ENCODE data around the gene BANK1. TPM values are rescaled to one million over a fixed set of nuclear protein-coding genes. Genes with fewer than 3 reads are reported as not detected.

The BANK1 gene
- total RNA-seq, 6 donors from 2014 or later = 7.6 to 29.3 (median 11.4) TPM

DNA sequence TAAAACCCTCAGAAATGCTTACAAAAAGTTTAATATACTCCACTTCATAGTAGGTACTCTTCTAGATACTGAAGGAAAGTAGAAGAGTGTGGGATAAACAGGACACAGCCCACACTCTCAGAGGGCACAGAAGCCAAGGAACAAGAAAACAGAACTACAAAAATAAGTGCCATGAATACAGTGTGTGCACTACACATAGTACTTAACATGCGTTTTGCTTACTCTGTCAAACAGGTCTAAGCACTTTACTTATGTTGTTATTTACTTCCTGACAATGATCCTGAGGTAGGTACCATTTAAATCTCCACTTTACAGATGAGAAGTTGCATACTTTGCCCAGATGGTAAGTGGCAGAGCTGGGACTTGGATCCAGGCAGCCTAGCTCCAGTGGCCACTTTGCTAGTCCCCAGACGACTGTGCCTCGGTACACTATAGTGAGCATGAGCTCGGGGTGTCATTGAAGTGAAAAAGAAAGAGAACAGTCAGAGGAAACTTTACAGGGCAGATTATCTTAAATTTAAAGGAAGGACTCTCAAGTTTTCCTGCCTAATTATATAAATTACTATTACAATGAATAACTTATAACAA is 120.3 kb downstream of the BANK1 start:
- peak in 1 of 2 donors; percentile 12 for ATAC-seq (ENCODE audit: low FRiP score in 2 of 2)
- Histone ChIP-seq H3K27ac (no peak overlapping the region), H3K4me1 (no peaks in the 10 kb centered on the region), H3K4me3 (no peak overlapping the region), H3K27me3 (no peaks in the 10 kb centered on the region), H3K9me3 (peaks cover 0 to 6% (median 0%) of the 10 kb centered on the region in 4 donors), H3K36me3 (no peaks in the 10 kb centered on the region)
- no peak for DNase-seq
- 79 to 84% methylated on average over 4 of the region's 4 CpGs for WGBS, 2 donors
- TF ChIP-seq EP300 (IDR thresholded peaks at IDR 0.05) (no peak), POLR2AphosphoS5 (IDR thresholded peaks at IDR 0.05) (no peak), POLR2A (IDR thresholded peaks at IDR 0.05) (no peak)
- TF ChIP-seq, protein P1, sequence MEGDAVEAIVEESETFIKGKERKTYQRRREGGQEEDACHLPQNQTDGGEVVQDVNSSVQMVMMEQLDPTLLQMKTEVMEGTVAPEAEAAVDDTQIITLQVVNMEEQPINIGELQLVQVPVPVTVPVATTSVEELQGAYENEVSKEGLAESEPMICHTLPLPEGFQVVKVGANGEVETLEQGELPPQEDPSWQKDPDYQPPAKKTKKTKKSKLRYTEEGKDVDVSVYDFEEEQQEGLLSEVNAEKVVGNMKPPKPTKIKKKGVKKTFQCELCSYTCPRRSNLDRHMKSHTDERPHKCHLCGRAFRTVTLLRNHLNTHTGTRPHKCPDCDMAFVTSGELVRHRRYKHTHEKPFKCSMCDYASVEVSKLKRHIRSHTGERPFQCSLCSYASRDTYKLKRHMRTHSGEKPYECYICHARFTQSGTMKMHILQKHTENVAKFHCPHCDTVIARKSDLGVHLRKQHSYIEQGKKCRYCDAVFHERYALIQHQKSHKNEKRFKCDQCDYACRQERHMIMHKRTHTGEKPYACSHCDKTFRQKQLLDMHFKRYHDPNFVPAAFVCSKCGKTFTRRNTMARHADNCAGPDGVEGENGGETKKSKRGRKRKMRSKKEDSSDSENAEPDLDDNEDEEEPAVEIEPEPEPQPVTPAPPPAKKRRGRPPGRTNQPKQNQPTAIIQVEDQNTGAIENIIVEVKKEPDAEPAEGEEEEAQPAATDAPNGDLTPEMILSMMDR (IDR thresholded peaks at IDR 0.05) = no peak

DNA sequence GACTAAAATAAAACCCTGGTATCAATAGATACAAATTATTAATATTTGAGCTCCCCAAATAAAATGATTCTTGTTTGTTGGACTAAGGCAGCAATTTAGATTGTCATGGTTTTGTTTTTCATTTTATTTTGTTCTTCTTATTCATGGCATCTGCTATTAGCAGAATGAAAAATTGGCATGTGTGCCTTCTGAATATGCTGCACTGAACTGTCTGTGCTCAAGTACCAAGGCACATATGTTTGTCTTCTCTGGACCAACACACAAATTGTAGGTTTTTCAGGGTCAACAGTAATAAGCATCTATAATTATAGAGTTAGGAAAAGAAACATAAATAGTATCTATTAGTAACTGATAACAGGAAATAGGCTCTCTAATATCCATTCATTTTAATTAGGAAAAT is 121.1 kb downstream of the BANK1 start:
- no peak overlapping the region for H3K4me3 ChIP-seq
- no peak overlapping the region for H3K27ac ChIP-seq
- H3K4me1 ChIP-seq = no peaks in the 10 kb centered on the region
- TF ChIP-seq EP300 (IDR thresholded peaks at IDR 0.05) (no peak), POLR2A (IDR thresholded peaks at IDR 0.05) (no peak), POLR2AphosphoS5 (IDR thresholded peaks at IDR 0.05) (no peak)
- TF ChIP-seq, protein P1 (IDR thresholded peaks at IDR 0.05) = no peak
- no peaks in the 10 kb centered on the region for H3K36me3 ChIP-seq
- H3K9me3 ChIP-seq = peaks cover 0 to 6% (median 0%) of the 10 kb centered on the region in 4 donors
- no peak for ATAC-seq (ENCODE audit: low FRiP score in 2 of 2)
- no peak for DNase-seq
- H3K27me3 ChIP-seq = no peaks in the 10 kb centered on the region

- Histone ChIP-seq H3K4me3 (no peak overlapping the region), H3K36me3 (no peaks in the 10 kb centered on the region), H3K9me3 (peaks cover 0 to 6% (median 0%) of the 10 kb centered on the region in 4 donors), H3K4me1 (no peaks in the 10 kb centered on the region), H3K27ac (no peak overlapping the region), H3K27me3 (no peaks in the 10 kb centered on the region)
- ATAC-seq (ENCODE audit: low FRiP score in 2 of 2) (no peak), DNase-seq (no peak)
- TF ChIP-seq POLR2A (IDR thresholded peaks at IDR 0.05) (no peak), POLR2AphosphoS5 (IDR thresholded peaks at IDR 0.05) (no peak), EP300 (IDR thresholded peaks at IDR 0.05) (no peak)
- TF ChIP-seq, protein P1 (IDR thresholded peaks at IDR 0.05) = no peak
Measured at GRCh38 chr4:101914761-101915160, 124.2 kb downstream of the BANK1 start.

GRCh38 chr4:101919373-101919977 is 128.9 kb downstream of the BANK1 start:
- ATAC-seq (ENCODE audit: low FRiP score in 2 of 2) = no peak
- 88 to 91% methylated on average over 4 of the region's 4 CpGs for WGBS, 2 donors

More at GRCh38 chr4:101919373-101919977, 128.9 kb downstream of the BANK1 start:
- DNase-seq = no peak
- TF ChIP-seq POLR2AphosphoS5 (IDR thresholded peaks at IDR 0.05) (no peak), POLR2A (IDR thresholded peaks at IDR 0.05) (no peak), EP300 (IDR thresholded peaks at IDR 0.05) (no peak)
- TF ChIP-seq, protein P1 (IDR thresholded peaks at IDR 0.05) = no peak
- no peaks in the 10 kb centered on the region for H3K27me3 ChIP-seq
- no peak overlapping the region for H3K27ac ChIP-seq
- no peaks in the 10 kb centered on the region for H3K4me1 ChIP-seq
- peaks cover 0 to under 1% (median 0%) of the 10 kb centered on the region in 4 donors for H3K9me3 ChIP-seq
- no peak overlapping the region for H3K4me3 ChIP-seq
- no peaks in the 10 kb centered on the region for H3K36me3 ChIP-seq

All from upper lobe of left lung (tissue), 6 donors.